Measurements from ENCODE around the gene PDE6G. TPM values are rescaled to one million over a fixed set of nuclear protein-coding genes. Genes with fewer than 3 reads are reported as not detected.

The PDE6G gene
- total RNA-seq, 1 experiment from 2014 or later = 0.35 TPM

DNA sequence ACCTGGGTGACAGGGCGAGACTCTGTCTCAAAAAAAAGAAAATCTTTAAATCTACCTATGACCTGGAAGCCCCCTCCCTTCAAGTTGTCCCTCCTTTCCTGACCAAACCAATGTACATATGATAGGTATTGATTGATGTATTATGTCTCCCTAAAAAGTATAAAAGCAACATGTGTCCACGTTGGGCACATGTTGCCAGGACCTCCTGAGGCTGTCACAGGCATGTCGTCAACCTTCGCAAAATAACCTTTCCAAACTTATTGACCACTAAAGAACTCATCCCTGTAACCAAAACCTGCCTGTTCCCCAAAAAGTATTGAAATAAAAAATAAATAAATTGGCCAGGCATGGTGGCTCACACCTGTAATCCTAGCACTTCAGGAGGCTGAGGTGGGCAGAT lies 5.7 kb upstream of the PDE6G start:
- DNase-seq (ENCODE audit: low read depth) = no peak

GRCh38 chr17:81660441-81660840 lies 4.1 kb upstream of the PDE6G start:
- no peak for DNase-seq (ENCODE audit: low read depth)

GRCh38 chr17:81659038-81659437 lies 2.7 kb upstream of the PDE6G start:
- DNase-seq (ENCODE audit: low read depth) = no peak

DNA sequence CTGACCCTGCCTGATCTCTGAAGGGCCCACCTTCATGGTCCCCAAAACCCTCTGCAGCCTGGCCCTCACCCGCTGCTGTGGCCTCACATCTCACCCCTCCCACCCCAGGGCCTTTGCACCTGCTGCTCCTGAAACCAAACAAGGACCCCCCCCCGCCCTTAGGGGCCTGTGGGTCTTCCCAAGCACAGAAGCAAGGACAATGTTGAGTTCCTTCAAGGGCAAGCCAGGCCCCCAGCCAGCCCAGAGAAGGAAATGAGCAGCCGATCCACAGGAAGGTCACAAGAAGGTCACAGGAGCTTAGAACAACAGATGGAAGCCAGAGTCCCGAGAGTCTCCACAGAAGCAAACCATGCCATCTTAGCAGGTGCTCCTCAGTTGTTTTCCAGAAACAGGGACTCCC lies 493 bp upstream of the PDE6G start:
- no peak for DNase-seq (ENCODE audit: low read depth)

GRCh38 chr17:81655378-81656117 lies 794 bp downstream of the PDE6G start:
- DNase-seq (ENCODE audit: low read depth) = no peak

DNA sequence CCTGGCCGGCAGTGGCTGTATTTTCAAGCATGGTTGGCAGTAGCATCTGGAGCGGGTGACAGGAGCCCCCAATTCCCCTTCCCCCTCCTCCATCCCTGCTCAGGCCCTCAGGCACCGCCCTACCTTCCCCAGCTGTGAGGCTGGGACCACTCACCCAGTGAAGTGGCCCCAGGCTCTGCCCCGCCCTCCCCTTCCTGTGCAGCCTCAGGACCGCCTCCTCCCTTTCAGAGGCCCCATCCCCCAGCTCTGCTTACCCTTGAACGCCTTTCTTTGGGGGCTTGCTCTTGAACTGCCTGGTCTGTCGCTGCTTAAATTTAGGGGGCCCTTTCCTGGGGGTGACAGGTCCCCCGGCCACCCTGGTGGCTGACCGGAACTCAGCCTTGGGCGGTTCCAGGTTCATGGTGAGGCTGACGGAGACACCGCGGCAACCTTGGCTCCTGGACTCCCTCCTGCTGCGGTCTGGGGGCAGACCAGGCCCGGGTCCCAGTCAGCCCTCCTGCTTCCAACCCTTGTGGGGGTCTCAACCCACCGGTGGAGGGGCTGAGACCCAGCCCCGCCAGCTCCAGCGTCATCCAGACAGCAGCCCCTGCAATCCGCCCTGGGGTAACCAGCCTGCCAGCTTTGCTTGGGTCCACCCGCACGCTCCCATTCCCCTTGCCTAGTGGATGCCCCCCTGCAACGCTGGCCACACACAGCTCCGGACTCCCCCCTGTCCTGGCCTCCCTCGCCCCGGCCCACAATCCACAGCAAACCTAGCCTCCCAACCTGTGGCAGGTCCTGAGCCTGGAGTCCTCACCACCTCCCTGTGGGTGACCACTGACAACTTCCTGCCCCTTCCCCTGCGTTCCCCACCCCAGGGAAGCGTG lies 3.2 kb downstream of the PDE6G start:
- DNase-seq (ENCODE audit: low read depth) = no peak

- peak; percentile 85 for DNase-seq (ENCODE audit: low read depth)
These were observed 4.7 kb downstream of the PDE6G start for GRCh38 chr17:81651692-81652091.

DNA sequence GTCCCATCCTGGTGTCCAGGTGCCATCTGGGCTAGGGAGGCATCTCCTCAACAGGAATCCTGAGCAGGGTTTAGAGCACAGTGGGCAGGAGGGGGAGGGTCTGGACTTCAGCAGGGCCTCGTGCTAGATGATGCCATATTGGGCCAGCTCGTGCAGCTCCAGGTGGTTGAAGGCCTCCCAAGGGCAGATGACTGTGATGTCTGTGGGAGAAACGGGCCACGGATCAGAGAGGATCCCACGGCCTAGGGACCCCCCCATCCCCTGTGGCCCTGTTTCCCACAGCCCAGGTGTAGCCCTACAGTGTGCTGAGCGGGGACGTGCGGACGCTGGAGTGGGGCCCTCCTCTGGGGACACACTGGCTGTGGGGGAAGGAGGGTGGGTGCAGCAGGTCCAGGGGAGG lies 5.4 kb downstream of the PDE6G start:
- DNase-seq (ENCODE audit: low read depth) = no peak

- DNase-seq (ENCODE audit: low read depth) = no peak
These were observed 7.6 kb downstream of the PDE6G start for GRCh38 chr17:81648707-81649085.

- no peak for DNase-seq (ENCODE audit: low read depth)
These were observed 8.2 kb downstream of the PDE6G start for GRCh38 chr17:81648013-81648706.

DNA sequence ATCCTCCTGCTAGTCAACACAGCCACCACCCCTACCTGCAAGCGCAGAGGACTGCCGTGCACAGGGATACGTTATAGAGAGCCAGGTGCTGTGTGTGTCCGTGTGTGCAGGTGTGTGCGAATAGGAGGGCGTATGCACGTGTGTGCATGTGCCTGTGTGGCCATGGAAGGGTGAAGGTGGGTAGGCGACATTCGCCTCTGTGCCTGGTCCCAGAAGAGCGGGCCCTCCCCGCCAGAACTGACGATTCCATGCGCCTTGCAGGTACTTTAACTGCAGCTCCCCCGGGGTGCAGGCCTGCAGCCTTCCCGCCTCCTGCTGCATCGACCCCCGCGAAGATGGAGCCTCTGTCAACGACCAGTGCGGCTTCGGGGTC lies 8.7 kb downstream of the PDE6G start:
- DNase-seq (ENCODE audit: low read depth) = no peak

GRCh38 chr17:81646869-81647600 lies 9.3 kb downstream of the PDE6G start:
- no peak for DNase-seq (ENCODE audit: low read depth)

DNA sequence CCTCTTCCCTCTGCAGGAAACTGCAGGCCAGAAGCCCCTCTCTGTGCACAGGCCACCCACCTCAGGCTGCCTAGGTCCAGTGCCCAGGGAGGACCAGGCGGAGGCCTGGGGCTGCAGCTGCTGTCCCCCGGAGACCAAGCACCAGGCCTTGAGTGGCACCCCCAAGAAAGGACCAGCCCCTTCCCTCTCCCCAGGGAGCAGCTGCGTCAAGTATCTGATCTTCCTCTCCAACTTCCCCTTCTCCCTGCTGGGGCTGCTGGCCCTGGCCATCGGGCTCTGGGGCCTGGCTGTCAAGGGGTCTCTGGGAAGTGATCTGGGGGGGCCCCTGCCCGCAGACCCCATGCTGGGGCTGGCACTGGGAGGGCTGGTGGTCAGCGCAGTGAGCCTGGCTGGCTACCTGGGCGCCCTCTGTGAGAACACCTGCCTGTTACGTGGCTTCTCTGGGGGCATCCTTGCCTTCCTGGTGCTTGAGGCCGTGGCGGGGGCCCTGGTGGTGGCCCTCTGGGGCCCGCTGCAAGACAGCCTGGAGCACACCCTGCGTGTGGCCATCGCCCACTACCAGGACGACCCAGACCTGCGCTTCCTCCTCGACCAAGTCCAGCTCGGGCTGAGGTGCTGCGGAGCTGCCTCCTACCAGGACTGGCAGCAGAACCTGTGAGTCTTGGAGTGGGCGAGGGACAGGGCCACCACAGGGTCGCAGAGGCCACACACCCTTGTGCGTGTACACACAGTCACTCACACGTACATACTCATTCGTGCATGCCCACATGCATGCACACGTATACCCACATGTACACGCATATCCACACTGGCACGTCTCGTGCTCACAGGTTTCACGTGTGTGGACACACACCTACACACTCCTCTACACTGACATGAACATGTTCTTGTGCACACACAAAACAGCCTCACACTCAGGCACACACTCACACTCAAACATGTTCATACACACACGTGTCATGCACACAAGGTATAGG lies 11.1 kb downstream of the PDE6G start:
- DNase-seq (ENCODE audit: low read depth) = no peak

DNA sequence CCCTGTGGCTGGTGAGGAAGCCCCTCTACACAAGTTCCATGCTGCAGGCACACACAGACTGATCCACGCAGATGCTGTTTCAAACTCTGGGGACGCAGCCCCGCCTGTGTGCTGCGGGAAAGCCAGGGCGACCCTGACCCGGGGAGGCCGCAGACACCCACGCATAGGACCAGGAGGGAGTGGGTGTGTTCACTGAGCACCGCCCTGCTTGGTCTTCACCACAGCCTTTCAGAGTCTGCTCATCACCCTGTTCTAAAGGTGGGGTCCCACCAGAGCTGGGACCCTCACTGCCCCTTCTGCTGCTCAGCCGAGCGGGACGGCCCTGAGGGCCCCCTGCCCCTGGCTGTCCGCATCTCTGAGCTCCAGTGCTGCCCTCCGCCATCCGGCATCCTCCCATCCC lies 11.8 kb downstream of the PDE6G start:
- no peak for DNase-seq (ENCODE audit: low read depth)

DNA sequence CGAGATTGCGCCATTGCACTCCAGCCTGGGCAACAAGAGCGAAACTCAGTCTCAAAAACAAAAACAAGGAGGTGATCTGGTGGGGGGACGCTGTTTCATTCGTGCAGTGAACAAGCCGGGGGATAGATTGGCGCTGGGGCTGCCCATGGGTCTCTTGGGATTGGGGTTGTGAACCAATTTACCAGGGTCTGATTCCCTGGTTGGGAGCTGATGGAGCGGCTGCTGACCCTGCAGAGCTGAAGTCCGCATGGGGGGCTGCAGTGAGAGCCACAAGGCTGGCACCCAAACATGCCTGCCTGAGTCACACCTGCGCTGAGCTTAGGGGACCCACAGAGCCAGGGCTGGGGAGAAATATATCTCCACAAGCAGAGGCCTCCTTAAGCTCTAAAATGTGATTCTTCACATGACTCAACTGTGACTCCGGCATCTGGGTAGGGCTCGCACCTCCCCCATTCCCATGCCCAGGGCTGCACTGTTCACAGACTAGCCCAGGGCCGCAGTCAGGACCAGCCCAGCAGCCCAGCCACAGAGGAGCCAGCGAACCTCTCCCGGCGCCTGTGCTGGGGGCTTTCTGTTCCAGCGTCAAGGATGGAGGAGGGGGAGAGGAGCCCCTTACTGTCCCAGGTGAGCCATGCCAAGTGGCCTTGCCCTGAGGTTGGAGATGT lies 14.4 kb downstream of the PDE6G start:
- DNase-seq (ENCODE audit: low read depth) = peak; percentile 79

- no peak for DNase-seq (ENCODE audit: low read depth)
These were observed 16.3 kb downstream of the PDE6G start for GRCh38 chr17:81640011-81640410.

DNA sequence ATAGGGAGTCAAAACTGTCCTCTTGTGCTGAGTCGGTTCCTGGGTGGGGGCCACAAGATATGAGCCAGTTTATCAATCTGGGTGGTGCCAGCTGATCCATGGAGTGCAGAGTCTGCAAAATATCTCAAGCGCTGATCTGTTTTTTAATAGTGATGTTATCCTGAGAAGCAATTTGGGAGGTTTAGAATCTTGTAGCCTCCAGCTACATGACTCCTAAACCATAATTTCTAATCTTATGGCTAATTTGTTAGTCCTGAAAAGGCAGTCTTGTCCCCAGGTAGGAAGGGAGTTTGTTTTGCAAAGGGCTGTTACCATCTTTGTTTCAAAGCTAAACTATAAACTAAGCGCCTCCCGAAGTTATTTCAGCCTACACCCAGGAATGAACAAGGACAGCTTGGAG lies 17.7 kb downstream of the PDE6G start:
- no peak for DNase-seq (ENCODE audit: low read depth)

DNA sequence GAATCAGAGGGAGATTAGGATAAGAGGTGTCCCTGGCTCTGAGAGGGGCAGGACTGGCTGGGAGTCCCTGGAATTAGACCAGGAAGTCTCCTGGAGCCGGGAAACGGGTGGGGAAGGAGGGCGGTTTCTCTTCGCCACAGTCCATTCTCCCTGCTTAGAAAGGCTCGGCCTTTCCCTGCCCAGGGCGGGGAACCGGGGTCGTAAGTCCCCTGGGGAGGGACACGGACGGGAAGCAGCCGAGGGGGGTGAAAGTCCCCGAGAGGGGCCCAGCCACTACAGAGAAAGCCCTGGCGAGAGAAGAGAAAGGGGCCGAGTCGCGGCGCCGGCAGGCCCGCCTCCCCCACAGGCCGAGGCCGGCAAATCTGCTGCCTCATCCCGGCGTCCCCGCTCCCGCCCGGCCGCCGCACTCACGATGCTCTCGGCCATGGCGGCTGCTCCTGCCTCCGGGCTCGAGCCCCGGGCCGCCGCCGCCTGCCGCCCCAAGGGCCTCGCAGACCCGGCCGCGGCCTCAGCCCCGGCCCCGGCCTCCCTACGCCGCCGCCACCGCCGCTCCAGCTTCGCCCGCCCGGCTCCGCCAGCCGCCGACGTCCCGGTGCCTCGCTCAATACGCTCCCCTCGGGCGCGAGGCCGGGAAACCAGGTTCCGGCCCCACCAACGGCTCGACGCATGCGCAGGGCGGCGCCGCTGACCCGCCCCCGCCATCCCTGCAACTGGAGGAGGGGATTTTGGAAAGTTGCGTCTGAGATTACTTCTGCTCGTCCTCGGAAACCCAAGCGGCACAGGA lies 19.6 kb downstream of the PDE6G start, which contains the start of the genes NPLOC4 and TSPAN10:
NPLOC4 (minus strand) TSS at position 608 of the 784 bp plus-strand sequence; CDS start at position 426, 182 bp downstream.
TSPAN10 (plus strand) TSS at position 692 of the 784 bp plus-strand sequence. CDS start 5,217 bp downstream, outside the sequence.
- DNase-seq (ENCODE audit: low read depth) = peak; percentile 76
